ENCODE results near the gene ASTN2.
A peak's percentile ranks its signal among the peaks of the same experiment; 100 is the strongest.

The ASTN2 gene

DNA sequence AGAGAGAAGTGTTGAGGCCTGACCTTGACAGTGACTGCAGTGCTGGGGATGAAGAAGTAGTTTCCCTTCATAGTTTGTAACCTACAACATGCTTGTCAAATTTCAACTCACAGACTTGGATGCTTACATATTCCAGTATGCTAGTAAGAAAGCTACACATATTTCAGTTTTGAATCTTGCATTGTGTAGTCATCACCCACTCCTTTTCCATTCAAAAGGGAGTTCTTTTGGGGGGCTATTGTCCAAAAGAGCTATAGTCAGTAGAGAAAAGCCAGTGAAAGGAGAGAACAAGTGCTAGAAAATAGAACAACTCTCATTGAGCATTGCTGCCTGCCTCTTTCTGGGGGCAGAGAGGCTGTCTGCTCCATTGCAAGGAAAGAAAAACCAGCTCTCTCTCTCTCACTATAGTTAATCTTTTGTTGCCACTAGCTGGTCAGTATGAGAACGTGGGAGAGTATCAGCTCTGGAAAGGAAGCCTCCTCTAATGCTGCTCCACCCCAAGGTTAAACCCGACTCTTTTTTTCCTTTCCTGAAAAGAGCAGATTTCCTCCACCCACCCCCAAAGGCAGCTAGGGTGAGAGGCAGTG lies 7.3 kb downstream of the ASTN2 start:
- Histone ChIP-seq H3K9me3 (ENCODE audit: severe bottlenecking) (no peaks in the 10 kb centered on the region), H3K36me3 (peaks cover 30% of the 10 kb centered on the region), H3K27ac (peak overlapping the region; percentile 91), H3K4me3 (ENCODE audit: low read depth, low read length) (no peak overlapping the region; the same call in 1 of the 2 replicates), H3K27me3 (ENCODE audit: insufficient read depth, low read depth, severe bottlenecking) (no peaks in the 10 kb centered on the region)
- DNase-seq = peak; percentile 85
- TF ChIP-seq, protein P1, sequence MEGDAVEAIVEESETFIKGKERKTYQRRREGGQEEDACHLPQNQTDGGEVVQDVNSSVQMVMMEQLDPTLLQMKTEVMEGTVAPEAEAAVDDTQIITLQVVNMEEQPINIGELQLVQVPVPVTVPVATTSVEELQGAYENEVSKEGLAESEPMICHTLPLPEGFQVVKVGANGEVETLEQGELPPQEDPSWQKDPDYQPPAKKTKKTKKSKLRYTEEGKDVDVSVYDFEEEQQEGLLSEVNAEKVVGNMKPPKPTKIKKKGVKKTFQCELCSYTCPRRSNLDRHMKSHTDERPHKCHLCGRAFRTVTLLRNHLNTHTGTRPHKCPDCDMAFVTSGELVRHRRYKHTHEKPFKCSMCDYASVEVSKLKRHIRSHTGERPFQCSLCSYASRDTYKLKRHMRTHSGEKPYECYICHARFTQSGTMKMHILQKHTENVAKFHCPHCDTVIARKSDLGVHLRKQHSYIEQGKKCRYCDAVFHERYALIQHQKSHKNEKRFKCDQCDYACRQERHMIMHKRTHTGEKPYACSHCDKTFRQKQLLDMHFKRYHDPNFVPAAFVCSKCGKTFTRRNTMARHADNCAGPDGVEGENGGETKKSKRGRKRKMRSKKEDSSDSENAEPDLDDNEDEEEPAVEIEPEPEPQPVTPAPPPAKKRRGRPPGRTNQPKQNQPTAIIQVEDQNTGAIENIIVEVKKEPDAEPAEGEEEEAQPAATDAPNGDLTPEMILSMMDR (IDR thresholded peaks at IDR 0.05; ENCODE audit: low read depth, low read length) = peak; percentile 21; the same call in 1 of the 2 replicates

DNA sequence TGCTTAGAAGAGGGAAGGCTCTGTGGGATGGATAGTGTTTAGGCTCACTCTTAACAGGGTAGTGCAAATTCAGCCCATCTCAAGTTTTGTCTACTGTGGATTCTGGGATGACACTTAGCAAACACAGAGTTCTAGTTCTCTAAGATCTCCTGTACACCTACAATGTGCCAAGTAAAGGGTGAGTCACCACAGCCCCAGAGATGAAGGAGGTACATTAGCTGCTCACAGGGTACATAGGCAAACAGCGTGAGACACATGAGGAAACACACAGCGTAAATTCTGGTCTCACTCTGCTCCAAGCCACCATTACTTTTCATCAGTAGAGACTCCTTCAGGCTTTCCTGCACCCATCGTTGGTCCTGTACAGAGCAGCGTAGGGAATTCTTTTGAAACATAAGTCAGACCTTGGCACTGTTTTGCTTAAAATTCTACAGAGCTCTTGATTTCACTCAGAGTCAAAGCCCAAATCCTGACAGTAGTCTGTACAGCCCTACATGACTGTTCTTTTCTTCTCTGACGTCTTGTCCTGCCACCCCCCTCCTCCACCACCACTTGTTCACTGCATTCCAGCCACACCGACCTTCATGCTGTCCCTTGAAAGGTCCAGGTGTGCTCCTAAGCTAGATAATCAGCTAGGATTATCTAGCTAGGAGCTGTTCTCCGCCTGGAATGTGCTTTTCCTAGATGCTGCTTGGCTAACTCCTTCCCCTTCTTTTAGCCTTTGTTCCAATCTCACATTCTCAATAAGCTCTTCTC lies 8.7 kb downstream of the ASTN2 start:
- peaks cover 25% of the 10 kb centered on the region for H3K36me3 ChIP-seq
- H3K4me3 ChIP-seq (ENCODE audit: low read depth, low read length) = no peak overlapping the region
- TF ChIP-seq, protein P1 (IDR thresholded peaks at IDR 0.05; ENCODE audit: low read depth, low read length) = no peak
- H3K27me3 ChIP-seq (ENCODE audit: insufficient read depth, low read depth, severe bottlenecking) = no peaks in the 10 kb centered on the region
- H3K9me3 ChIP-seq (ENCODE audit: severe bottlenecking) = no peaks in the 10 kb centered on the region
- peak overlapping the region; percentile 91 for H3K27ac ChIP-seq
- DNase-seq = peak; percentile 91

DNA sequence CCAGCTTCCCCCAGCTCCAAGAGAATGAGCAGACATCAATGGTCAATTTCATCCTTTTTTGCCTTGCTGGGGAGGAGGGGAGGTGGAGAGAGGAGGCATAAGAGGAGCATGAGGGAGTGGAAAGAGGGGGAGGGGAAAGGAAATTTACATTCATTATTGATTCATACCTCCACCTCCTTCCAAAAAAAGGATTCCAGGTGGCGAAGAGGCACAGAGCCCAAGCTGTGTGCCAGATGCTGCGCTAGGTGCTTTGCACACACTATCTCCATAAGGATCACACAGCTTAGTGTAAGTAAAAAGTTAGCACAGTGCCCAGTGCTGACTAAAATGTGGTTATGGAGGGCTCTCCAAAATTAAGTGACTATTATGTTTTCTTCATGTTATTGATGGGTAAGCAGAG lies 11.0 kb downstream of the ASTN2 start:
- no peaks in the 10 kb centered on the region for H3K27me3 ChIP-seq (ENCODE audit: insufficient read depth, low read depth, severe bottlenecking)
- no peak for DNase-seq
- H3K4me3 ChIP-seq (ENCODE audit: low read depth, low read length) = peak overlapping the region; percentile 6
- no peaks in the 10 kb centered on the region for H3K9me3 ChIP-seq (ENCODE audit: severe bottlenecking)
- peak overlapping the region; percentile 76 for H3K27ac ChIP-seq
- TF ChIP-seq, protein P1 (IDR thresholded peaks at IDR 0.05; ENCODE audit: low read depth, low read length) = no peak
- H3K36me3 ChIP-seq = peaks cover 24% of the 10 kb centered on the region

DNA sequence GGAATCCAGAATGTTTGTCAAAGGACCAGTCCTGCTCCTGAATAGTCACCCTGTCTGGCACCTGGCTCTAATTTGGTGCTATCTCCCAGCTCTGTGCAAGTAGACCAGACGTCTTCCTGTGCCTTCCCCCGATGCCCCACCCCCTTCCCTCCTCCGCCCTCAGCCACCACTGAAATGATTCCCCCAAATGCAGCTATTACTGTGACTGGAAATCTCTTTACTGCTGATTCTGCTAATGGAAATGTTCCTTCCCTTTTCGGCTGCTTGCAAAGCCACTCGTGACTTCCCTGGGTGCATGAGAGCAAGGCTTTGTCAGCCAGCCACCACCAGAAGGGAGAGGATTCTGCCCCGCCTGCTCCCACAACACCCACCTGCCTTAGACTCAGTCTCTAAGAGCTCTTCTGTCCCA lies 11.4 kb downstream of the ASTN2 start:
- Histone ChIP-seq H3K4me3 (ENCODE audit: low read depth, low read length) (peak overlapping the region; percentile 6), H3K9me3 (ENCODE audit: severe bottlenecking) (no peaks in the 10 kb centered on the region), H3K27ac (peak overlapping the region; percentile 76), H3K36me3 (peaks cover 27% of the 10 kb centered on the region), H3K27me3 (ENCODE audit: insufficient read depth, low read depth, severe bottlenecking) (no peaks in the 10 kb centered on the region)
- TF ChIP-seq, protein P1 (IDR thresholded peaks at IDR 0.05; ENCODE audit: low read depth, low read length) = no peak
- peak; percentile 87 for DNase-seq

DNA sequence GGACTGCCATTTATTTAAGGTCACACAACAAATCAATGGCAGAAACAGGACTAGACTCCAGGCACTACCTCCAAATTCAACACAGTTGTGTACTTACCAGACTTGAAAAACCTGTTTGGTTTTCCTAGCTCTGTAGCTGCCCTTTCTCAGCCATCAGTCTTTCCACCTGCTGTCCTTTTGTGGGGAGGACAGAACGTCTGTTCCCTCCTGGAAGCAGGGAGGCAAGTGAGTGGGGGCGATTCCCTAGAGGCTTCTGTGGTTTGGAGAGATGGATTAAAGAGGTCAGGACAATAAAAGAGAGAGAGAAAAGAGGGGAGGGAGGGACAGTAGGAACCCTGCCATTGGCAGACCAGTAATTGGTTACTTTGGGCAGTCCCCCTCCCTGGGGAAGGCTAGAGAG lies 14.7 kb downstream of the ASTN2 start:
- peak; percentile 56 for DNase-seq
- Histone ChIP-seq H3K9me3 (ENCODE audit: severe bottlenecking) (no peaks in the 10 kb centered on the region), H3K27ac (peak overlapping the region; percentile 34), H3K36me3 (peaks cover 35% of the 10 kb centered on the region), H3K4me3 (ENCODE audit: low read depth, low read length) (no peak overlapping the region), H3K27me3 (ENCODE audit: insufficient read depth, low read depth, severe bottlenecking) (no peaks in the 10 kb centered on the region)
- TF ChIP-seq, protein P1 (IDR thresholded peaks at IDR 0.05; ENCODE audit: low read depth, low read length) = no peak
